ENCODE results near the gene SKAP1.
"Not testable (repeated sequence)": the region's sequence is repeated elsewhere in the genome, so short reads cannot be mapped to it uniquely, and the experiment has no call there.

The SKAP1 gene

DNA sequence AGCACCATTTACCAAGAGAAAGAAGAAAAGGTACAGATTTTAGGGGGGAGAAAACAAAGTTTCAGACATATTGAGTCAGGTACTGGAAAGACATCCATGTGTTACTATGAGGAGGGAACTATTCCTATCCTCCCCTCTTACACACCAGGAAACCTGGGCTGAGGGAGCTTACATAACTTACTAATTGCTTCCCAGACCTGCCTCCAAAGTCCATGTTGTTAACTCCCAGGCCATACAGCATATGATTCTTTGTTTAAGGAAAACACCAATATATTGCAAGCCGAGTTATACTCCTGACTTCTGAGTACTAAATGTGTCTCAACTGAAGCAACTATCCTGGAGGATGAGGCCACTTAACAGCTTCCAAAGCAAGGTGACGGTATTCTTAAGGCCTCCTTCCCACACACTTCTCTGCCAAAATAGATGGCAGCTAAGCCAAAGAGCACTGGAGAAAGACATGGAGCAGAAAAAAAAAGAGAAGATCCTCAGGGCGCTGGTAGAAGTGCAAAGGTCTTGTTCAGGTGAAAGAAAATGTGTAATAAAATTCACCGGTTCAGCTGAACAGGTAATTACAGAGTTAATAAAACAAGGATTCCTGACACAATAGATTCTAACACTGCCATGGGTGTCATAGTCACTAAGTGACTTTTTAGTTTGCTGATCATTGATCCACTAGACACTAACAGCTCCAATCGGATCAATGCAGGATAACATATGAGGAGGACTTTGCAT is 151.1 kb downstream of the SKAP1 start:
- no peak for DNase-seq

DNA sequence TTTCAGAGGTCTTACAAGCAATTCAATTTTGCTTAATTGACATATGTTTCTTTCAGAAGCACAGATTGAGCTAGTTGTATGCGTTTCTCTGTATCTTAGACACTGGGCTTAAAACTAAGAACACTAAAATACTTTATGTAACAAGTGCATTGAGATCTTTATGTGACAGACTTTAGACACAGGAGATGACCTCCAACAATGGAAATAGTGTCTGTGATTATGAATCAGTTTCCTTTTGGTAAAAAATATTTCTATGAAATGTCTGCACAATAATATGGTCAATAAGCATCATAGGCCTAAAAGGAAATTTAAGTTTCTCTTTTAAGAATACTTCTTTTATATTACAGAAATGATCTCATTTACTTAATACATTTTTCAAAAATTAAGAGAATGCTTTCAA is 153.2 kb downstream of the SKAP1 start:
- DNase-seq: no peak

DNA sequence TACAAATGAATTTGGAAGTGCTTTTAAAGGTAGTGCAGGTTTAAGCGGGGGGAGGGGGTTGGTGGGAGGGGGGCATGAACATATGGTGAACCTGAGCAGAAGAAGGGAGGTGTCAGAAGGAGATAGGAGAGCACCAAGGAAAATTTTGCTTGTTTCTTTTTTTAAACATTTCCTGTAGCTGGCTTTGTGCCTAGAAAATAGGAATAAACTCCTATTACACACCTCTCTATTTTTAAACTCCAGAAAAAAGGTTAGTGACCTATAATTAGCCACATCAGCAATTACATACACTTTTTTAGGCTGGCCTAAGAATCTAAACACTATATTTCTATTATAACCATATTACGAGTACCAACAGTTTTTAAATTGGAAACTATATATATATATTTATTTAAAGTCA is 159.1 kb downstream of the SKAP1 start:
- DNase-seq: no peak

DNA sequence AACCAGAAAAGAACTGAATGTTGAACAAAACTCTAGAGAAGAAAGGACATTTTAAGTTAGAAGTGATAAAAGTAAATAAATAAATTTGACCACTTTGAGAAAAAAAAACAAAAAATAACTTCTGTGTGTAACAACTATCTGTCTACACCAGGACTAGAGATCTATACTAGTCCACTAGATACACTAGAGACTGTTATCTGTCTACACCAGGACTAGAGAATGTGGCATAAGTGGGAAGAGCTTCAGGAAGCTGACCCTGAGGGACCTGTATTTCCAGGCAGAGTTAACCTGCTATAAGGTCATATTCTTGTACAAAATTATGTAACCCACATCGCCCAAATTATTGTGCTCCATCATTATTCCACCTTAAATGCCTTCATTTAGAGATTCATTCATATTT is 160.8 kb downstream of the SKAP1 start:
- no peak for DNase-seq

DNA sequence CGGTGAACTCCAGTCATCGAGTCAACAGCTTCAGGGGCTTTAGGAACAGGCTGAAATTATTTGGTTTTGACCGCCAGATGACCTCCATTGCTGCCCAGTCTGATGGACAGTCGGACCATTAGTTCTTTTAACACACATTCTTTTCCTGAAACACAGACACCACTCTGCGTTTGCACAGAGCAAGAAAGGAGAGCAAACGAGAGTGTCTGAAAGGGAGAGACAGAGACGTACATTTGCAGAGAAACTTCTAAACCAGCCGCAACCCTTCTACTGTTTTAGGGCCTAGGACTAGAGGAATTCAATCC is 166.3 kb downstream of the SKAP1 start:
- DNase-seq: no peak

DNA sequence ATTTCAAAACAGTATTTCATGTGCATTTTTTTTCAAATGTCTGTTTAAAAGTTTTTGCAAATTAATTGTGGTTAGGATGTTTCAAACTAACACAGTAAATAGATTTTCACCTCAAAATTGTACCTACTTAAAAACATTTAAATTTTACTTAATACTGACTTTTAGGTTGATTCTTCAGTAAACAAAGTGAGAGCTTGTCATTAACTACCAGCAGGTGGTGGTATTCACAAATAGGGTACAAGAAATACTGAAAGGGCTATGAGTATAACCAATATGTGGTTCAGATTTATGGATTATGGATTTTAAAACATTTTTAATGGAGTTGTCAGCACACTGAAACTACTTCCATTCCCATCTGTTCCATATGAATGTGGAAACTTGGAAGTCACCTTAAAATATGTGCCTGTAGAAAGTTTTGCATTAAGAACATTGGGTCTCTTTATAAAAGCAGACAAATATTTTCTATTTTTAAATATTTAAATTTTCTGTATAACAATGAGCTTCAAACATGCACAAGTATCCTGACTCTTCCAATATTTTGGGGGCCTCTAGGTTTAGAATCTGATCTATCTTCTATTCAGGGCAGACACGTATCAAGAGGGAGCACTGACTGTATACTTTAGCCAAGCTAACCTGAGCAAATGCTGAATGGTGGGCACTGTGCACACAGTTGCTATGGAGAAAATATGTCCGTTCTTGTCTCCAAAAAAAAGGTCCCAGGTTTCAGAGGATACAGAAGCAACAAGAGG is 166.9 kb downstream of the SKAP1 start:
- DNase-seq: no peak

DNA sequence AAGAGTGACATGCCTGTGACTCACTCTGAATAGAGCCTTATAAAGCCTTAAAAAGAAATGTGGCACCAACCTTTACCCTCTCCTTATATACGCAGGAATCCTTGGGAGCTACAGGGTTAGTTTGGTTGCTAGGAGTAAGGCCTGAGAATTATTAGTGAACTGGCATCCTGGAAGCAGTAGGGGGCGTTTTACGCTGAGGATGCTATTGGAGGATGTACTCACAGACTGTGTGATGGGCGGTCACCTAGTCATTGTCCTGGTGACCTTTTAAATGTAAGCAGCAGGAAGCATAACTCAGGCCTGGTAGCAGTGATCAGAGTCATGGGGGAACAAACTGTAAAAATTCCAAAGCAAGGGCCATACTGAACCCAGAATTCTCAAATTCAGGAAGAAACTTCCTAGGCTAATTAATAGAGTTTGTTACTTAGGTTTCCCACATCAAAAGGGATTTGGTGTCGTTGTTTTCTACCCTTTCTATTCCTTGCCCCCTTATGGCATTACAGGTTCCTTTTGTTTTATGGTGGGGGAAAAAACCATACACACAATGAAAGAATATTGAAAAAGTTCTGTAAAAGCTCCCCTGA is 168.6 kb downstream of the SKAP1 start:
- DNase-seq: peak; percentile 20 to 22

DNA sequence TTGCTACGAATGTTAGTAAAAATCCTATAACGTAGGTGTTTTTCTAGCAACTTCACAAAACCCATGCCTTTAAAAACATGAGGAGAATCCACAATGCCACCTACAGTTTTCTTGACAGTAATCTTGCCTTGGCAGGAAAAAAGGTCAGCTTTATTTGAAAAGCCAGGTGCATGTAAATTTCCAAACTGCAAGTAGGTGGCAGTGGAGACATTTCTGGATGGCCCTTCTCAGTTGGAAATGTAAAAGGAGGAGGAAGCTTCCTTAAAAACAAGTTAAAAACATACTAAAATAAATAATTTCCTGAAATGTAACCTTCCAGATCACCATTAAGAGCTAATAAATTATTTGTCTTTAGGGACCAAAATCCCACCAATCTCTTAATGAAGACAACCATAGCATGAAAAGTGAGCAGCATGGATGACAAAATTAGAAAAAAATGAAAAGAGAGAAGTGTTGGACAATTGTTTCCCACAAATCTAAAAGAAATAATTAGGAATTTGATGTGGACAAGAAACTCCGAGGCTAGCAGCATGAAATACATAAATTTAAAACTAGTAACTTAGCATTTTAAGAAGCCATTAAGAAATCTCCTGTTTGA is 170.2 kb downstream of the SKAP1 start:
- DNase-seq: no peak

DNA sequence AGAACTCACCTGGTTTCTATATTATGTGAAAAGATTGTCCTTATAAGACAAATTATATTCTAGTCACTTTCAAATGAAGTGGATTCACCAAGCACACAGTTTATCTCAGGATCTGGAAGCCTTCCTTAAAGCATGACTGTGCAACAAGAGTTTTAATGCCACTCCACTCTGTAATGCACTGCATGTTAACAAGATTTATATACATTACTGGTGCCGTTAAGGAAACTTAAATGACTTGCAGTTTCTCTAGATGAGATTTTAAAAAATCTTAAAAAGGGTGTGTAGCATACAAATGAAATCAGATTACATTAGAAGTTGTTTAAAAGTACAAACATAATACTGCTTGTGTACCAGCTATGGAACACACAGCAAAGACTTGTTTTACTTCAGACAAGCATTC is 171.7 kb downstream of the SKAP1 start:
- no peak for DNase-seq

DNA sequence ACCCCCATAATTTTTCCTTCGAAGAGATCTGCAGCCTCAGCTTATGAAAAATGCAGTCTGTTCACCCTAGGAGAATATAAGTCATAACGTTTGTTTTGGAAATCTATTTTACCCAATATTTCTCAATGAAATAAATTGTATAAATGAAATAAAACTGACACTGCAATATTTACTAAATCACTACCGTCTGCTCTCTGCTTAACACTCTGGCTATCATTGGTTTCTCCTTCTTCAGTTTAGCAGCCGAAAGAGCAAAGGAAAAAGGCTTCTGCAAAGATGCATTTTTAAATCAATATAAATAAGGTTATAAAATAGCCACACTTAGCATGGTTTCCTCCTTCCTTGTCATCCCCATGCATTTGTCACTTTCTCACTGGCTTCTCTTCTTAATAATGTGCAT is 174.3 kb downstream of the SKAP1 start:
- no peak for DNase-seq

DNA sequence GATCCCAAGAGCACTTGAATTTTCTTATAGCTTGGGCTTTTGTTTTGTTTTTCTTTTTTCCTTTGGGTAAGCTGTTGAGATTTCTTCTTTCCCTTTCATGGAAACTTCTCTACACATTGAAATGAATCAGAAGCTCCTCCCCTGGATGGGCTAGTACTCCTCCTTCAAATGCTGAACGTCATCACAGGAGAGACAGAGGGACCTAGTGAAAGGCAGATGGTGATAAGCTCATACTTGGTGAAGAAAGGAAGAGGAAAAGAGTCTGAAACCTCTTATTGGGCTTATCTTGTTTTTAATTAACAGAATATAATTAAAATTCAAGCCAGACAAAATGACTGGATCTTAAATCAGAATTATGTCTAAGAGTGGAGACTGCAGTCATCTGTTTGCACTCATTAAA is 175.1 kb downstream of the SKAP1 start:
- no peak for DNase-seq

DNA sequence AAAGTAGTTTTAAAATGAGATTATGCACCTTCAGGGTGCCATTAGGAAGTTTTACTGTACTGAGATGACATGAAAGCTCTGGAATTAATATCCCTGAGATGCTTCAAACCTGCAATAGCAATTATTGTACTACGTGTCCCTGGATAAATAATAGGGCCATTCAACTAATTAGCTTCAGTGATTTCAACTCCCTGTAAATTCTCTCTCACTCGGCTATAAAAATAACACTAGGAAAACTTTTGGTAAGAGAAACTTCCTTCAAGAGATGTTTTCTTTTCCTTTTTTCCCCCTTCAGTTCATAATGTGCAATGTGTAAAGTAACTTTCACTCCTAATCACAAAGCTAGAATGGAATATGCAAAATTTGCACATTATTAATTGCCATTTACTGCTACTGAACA is 176.0 kb downstream of the SKAP1 start:
- no peak for DNase-seq

DNA sequence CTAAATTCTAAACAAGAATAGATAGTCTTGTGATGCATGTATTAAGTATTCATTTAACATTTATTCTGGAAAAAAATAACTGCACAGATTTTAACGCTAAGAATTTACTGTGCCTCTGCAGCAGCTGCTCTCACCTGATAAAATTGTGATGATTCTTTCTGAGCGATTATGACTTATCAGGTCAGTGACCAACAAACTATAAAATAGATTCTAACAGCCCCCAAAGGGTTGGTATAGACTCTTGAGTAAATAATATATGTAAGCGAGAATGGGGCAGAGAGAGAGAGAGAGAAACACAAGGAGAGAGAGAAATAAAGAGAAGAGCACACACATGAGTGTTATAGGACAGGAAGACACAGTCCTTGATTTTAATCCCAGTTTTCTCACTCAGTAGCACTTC is 178.1 kb downstream of the SKAP1 start:
- DNase-seq: no peak

DNA sequence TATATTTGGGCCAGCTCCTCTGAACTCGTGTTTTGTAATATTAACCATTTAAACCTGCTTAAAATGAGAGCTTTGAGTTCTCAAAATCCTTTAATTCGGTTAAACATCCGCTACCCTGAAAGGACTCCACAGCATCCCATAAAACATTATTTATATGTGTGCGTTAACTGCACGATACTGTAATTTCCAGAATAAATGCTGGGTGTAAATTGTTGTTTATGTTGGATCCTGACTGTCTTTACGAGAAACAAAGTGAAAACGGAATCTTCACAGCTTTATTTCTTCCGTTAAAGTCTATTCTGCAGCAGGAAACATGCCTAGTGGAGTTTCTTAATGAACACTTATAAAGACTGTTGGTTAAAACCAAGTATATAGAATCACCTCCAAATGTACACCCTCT is 179.1 kb downstream of the SKAP1 start:
- DNase-seq: no peak

DNA sequence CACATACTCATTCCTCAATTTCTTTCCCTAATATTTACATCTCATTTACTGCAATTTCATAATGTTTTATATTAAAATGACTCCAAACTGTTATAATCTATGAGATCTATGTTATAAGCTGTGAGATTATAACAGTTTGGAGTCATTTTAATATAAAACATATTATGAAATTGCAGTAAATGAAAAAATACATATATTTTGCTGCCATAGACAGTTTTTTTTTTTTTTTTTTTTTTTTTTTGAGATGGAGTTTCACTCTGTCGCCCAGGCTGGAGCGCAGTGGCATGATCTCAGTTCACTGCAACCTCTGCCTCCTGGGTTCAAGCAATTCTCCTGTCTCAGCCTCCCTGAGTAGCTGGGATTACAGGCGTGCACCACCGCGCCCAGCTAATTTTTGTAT is 180.0 kb downstream of the SKAP1 start:
- DNase-seq: not testable (repeated sequence)

DNA sequence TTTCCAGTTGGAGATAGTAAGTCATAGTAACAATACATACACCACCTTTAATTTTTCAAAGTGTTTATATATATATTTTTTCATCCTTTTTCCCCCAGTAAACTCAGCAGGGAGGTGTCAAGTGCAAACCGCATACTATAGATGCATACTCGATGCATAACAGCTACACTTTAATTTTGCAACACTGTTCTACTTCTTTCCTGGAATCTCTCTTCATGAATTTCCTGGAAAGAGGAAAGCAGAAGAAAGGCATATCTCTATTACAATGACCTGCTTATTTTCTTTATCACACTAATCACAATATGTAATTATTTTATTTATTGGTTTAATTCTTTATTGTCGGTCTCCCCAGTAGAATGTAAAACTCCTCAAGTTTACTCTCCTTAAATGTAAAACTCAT is 182.4 kb downstream of the SKAP1 start:
- DNase-seq: peak in 1 of 2 donors; percentile 53

DNA sequence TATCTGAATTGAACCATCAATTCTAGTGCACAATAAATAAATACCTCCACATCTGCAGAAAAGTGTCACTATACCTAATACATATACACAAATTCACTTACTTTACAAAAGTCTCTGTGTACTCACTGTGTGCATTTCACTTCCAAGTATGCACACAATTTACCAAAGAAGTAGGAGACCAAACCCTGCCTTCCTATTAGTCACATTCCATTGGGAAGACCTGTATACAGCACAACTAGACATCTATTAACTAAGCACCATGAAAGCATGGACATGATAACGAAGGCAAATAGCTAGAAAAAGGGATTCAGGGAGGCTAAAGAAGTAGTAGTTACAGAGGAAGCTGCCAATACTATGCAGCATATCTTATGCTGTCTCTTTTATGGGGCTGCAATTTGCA is 183.0 kb downstream of the SKAP1 start:
- no peak for DNase-seq

DNA sequence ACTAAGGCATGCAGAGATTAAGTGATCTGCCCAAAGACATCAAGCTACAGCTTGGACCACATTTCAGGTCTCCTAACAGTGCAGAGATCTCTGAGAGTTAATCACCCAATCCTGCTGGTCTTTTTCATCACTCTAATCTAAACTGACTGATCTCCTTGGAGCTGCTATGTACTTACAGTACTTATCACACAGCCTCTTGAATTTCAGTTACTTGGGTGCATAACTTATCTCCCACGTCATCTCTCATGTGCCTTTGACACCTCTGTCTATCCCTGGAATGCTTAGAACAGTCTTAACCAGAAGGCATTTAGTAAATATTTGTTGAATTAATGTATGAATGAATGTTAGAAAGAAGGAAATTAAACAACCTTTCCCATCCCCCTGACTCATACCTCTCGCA is 183.4 kb downstream of the SKAP1 start:
- no peak for DNase-seq

DNA sequence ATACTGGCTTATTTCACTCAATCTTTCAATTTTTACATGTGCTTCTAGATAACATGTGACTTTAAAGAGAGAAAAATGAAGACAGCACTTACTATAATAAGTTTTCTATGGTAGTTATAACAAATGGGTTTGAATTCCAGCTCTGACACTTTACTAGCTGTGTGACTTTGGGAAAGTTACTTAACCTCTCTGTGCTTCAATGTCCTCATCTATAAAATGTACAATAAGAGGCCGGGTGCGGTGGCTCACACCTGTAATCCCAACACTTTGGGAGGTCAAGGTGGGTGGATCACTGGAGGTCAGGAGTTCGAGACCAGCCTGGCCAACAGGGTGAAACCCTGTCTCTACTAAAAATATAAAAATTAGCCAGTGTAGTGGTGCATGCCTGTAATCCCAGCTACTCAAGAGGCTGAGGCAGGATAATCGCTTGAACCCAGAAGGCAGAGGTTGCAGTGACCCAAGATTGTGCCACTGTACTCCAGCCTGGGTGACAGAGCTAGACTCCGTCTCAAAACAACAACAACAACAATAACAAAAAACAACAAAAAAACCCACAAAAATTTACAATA is 184.5 kb downstream of the SKAP1 start:
- not testable (repeated sequence) for DNase-seq

DNA sequence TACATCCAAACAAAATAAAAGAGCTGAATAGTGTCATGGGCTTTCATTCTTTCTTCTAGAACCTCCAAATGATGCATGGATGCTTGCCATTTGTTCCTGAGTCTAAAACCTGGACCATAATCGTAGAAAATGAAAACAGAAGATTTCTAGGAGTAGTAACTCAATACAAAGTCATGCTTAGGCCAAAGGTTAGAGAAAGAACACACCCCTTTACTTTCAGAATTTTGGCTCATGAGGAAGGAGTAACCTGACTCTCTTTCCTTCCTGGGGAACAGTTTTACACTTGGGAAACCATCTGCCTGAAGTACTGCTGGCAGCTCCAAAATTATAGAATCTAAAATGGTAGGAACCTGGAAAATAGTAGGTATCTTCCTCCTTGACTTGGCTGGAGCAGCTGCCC is 185.2 kb downstream of the SKAP1 start:
- DNase-seq: no peak

DNA sequence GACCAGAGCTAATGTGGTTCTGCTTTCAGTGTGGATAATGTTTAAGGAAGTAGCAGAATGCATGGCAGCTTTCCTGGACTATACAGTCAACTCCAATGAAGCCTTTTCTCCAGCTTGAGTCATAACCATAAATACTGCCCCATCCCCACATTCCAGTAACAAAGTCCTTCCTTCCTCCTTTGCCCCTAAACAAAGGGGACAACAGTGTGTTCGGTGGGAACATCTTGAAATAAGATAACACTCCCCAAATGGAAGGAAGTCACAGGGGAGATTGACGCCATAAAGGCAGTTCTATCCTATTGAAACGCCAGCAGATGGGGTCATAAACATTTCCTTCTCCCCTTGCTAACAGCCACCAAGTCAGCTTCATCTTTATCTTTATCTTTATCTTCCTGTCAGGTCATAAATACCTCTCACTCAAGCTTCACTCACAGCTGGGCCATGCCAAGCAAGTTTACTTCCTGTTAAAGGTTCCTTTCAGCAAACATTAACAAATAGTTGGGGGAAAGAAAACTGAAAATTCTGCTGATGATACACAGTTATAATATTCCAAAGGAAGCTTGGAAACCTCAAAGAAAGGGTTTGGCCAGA is 185.8 kb downstream of the SKAP1 start:
- peak; percentile 24 to 42 for DNase-seq

DNA sequence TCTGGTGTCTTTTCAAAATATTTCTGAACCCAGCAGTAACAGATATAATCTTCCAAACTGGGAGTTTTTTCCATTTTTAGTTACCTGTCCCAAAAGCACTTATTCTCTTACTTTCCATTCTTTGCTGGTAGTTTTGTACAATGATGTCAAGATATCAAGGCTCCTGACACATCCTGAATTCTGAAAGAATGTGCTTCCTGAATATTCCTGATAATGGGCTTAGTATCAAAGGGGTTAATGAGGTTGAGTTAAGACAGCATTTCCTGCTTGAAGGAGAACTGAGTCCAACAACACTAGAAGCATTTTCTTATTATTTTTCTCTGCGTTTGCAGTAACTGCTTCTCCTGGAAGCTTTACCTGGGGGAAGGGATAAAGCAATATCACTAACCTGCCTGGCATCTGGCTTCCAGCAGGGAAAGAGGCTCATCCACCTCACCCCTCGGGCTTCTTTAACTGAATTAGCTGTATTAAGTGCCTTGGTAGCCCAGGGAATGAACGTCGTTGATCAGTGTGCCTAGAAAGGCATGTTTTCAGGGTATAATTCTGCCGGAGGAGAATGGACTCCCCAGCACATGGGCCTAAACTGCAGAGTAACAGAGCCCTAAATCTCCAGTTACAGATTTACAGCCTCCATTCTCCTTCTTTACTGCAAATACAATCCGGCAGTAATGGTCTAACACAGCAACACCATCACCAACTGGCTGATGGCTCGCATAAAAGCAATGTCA is 188.1 kb downstream of the SKAP1 start:
- no peak for DNase-seq

All from inflammatory macrophage (primary cell).